GM12874 (cell line): ENCODE data around the gene ACSL3.

ENCODE experiments used
- TF ChIP-seq, protein P1 (sequence below): IDR thresholded peaks from 2 replicates; pipeline ENCODE4 v1.5.1; 2011; ENCODE audit warnings: low read depth, mild to moderate bottlenecking, control low read depth, low read length, moderate library complexity; ENCODE audit not compliant: insufficient read depth

ACSL3 gene

GRCh38 chr2:222944971-222945740, 84.3 kb downstream of the ACSL3 start:
- TF ChIP-seq, protein P1, sequence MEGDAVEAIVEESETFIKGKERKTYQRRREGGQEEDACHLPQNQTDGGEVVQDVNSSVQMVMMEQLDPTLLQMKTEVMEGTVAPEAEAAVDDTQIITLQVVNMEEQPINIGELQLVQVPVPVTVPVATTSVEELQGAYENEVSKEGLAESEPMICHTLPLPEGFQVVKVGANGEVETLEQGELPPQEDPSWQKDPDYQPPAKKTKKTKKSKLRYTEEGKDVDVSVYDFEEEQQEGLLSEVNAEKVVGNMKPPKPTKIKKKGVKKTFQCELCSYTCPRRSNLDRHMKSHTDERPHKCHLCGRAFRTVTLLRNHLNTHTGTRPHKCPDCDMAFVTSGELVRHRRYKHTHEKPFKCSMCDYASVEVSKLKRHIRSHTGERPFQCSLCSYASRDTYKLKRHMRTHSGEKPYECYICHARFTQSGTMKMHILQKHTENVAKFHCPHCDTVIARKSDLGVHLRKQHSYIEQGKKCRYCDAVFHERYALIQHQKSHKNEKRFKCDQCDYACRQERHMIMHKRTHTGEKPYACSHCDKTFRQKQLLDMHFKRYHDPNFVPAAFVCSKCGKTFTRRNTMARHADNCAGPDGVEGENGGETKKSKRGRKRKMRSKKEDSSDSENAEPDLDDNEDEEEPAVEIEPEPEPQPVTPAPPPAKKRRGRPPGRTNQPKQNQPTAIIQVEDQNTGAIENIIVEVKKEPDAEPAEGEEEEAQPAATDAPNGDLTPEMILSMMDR = no peak

- TF ChIP-seq, protein P1 = no peak
These were observed 85.1 kb downstream of the ACSL3 start for GRCh38 chr2:222945887-222946286.

- TF ChIP-seq, protein P1 = no peak
These were observed 86.0 kb downstream of the ACSL3 start for GRCh38 chr2:222946700-222947287.

- TF ChIP-seq, protein P1 = no peak
These were observed 88.2 kb downstream of the ACSL3 start for GRCh38 chr2:222949073-222949472.

DNA sequence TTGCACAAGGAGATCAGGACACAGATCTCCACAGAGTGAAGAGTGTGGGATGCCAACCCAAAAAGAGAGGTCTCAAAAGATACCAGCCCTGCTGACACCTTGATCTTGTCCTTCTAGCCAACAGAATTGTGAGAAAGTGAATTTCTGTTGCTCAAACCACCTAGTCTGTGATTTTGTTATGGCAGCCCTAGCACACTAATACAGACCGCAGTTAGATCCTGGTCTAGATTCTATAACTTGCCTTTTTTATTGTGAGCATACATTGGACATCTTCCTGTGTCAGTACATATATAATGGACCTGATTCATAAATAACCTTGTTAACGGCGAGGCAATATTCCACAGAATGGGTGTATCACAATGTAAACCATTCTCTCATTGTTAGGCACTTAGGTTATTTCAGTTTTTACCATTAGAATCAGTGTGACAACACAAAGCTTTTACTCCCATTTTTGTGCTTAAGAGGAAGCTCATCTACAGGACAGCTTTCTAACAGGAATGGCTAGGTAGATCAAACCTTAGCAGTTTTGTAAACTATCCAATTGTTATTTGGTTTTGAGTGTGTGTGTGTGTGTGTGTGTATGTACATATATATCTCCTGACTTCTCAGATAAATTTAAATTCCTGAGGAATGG, 89.0 kb downstream of the ACSL3 start:
- TF ChIP-seq, protein P1 = no peak

GRCh38 chr2:222950638-222951285, 89.9 kb downstream of the ACSL3 start:
- TF ChIP-seq, protein P1 = no peak

GRCh38 chr2:222952204-222952603, 91.4 kb downstream of the ACSL3 start:
- TF ChIP-seq, protein P1 = no peak
